HG03159 (cell line): ENCODE data around the gene TRIP6.

ENCODE experiments used
- ATAC-seq: cut with Tn5 transposase; IDR thresholded peaks from one replicate; pipeline ENCODE4 v1.9.1; 2021; ENCODE audit warnings: mild to moderate bottlenecking, moderate library complexity; ENCODE audit not compliant: unreplicated experiment

Gene TRIP6, protein sequence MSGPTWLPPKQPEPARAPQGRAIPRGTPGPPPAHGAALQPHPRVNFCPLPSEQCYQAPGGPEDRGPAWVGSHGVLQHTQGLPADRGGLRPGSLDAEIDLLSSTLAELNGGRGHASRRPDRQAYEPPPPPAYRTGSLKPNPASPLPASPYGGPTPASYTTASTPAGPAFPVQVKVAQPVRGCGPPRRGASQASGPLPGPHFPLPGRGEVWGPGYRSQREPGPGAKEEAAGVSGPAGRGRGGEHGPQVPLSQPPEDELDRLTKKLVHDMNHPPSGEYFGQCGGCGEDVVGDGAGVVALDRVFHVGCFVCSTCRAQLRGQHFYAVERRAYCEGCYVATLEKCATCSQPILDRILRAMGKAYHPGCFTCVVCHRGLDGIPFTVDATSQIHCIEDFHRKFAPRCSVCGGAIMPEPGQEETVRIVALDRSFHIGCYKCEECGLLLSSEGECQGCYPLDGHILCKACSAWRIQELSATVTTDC

DNA sequence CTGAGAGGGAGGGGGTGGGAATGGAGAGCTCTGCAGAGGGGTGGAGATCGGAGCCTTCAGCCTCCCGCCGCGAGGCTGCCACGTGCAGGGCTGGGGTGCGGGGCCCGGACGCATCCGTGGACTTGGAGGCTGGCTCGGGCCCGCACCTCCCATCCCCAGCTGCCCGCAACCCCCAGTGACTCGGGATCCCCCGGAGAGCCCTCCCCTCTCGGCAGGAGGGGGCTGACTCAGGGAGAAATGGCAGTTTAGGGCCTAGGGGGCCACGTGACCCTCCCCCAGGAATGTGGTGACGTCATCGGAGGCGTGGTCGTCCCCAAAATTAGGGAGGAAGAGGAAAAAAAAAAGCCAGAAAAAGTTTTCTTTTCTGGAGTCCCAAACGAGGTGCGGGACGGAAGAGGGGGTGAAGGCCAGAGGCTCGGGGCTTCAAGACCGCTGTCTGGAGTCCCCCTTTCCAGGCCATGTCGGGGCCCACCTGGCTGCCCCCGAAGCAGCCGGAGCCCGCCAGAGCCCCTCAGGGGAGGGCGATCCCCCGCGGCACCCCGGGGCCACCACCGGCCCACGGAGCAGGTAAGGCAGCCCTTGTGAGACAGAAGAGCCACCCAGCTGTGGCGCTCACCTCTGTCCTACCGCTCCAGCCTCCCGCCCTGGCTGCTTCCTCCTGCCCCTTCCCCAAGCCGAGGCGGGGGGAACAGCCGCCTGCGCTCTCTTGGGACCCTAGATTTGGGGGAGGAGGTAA lies at the start of gene TRIP6:
Gene TRIP6, plus strand, starts transcription at position 348 of the 736 bp plus-strand sequence. Its CDS starts 111 bp downstream, at position 459.
- peak; percentile 42 for ATAC-seq

DNA sequence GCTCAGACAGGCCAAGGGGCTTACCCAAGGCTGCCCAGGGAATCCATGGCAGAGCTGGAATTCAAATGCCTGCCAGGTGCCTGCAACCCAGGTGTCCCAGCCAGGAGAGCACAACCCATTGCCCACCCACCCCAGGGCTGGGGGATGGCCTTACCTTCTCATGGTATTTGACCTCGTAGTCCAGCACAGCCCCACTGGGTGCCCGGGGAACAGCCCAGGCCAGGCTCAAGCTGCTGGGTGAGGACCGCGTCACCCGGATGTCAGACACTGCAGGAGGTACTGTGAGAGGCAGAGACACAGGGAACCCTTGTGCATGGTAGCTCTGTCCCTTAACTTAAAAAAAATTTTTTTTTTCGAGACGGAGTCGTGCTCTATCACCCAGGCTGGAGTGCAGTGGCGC lies 48.8 kb upstream of the TRIP6 start:
- no peak for ATAC-seq

DNA sequence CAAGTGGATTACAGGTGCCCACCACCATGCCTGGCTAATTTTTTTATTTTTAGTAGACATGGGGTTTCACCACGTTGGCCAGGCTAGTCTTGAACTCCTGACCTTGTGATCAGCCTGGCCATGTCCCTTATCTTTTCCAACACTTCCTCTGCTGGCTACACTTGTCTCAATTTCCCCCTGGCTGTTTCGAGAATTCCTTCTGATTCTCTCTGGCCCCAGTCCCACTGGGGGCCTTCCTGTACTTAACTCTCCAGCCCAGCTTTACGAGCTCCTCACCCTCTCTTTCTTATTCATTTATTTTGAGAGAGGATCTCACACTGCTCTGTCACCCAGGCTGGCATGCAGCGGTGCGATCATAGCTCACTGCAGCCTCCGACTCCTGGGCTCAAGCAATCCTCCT lies 48.4 kb upstream of the TRIP6 start:
- no peak for ATAC-seq

DNA sequence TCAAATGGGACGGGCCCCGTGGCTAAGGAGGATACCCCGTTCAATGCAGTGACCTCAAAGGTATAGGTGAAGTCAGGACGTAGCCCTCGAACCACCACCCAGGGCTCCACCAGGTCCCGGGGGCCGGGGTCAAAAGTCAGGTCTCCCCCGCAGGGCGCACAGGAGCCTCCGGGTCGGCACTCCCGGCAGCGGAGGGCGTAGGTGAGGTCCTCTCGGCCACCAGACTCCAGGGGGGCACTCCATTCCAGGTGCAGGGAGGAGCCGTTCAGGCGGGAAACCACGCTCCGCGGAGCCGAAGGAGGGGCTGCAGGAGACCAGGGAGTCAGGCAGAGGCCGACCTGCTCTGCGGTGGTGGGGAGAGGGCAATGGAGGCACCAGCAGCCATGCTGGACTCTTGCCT lies 47.6 kb upstream of the TRIP6 start:
- ATAC-seq = no peak

DNA sequence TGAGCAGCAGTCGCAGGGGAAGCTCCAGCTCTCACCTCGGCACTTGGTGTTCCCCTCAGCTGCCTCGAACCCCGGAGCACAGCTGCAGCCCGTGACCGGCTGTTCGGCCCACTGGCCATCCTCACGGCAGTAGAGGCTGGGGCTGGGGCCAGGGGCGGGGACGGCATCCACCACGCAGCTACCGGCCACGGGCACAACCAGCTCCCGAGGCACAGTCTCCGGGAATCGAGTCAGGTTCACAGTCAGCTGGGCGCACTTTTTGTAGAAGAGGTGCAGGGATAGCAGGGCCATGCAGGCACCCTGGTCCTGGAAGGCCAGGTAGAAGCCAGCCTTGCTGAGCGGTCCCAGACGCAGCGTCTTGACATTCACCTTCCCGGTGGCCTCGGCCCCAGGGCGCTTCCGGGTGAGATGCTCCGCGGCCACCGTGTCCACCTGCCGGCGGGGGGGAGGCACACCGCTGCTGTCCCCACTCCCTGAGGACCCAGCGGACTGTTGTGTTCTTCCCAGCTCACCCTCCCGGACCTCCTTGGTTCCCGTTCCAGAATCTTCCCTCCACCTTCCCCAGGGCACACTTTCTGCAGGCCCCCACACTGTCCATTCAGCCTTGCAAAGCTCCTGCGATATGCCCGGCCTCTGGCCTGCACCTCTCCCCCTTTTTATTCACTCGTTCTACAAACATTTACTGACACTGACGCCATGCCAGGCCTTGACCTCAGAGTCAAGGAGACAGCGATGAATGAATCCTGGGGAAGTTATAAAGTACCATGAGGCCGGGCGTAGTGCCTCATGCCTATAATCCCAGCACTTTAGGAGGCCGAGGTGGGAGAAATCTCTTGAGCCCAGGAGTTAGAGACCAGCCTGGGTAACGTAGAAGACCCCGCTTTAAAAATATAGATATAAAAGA lies 44.7 kb upstream of the TRIP6 start:
- no peak for ATAC-seq

DNA sequence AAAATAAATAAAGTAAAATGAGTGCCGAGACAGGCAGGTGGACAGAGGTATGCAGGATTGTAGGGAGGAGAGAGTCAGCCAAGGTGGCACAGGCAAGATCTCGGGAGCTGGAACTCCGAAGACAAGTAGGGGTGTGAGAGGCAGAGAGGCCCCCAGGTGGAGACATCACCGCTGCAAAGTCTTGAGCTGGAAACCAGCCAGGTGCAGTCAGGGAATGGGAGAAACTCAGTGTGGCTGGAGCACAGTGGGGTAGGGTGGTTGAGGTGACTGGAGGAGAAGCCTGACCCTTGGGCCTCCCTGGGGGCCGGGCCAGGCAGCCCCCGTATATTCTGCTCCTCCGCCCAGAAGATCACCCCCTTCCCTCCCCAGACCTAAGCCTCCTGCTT lies 44.1 kb upstream of the TRIP6 start:
- ATAC-seq = no peak

DNA sequence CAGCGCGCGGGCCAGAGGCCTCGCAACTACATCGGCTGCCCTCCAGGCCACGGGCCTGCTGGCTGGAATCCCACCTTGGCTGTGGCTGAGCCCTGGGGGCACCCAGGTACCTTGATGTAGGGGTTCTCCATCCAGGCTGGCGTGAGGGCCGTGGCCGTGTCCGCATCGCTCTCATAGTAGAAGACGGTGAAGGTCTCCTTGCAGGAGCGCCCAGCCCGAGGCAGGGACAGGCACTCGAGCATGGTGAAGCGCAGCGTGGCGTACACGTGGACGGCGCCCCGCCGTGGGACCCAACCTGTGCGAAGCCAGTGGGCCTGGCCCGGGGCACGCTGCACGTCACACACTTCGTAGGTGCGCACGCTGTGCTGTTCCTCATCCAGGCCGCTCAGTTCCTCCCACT lies 43.7 kb upstream of the TRIP6 start:
- ATAC-seq = no peak

DNA sequence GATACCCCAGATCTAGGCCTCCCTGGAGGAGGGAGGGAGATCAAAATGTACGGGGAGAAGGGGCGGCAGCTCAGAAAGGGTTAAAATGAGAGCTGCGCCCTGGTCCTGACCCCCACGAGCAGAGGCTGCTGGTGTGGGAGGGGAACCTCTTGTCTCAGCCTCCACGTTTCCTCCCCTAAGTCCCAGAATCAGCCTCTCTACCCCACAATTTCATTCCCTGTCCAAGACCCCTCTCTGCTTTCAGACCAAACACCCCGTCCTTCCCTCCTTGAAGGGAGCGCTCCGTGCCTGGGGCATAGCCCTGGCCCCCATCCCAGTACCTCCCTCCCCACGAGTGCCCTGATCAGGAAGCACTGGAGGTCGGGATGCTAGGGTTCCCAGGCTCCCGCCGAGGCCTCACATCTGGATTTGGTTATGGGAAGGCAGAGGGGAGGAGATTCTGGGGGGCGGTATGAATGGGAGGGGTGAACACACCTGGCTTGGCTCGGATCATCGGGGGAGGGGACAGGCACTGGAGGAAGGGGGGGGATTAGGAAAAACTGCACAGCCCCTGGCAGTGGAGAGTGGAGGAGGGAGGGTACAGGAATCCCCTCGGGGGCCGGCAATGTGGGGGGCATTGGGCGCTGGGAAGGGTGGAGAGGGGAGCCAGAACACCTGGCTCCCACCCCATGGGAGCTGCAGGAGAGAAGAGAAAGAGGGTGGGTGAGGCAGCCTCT lies 42.5 kb upstream of the TRIP6 start:
- no peak for ATAC-seq

DNA sequence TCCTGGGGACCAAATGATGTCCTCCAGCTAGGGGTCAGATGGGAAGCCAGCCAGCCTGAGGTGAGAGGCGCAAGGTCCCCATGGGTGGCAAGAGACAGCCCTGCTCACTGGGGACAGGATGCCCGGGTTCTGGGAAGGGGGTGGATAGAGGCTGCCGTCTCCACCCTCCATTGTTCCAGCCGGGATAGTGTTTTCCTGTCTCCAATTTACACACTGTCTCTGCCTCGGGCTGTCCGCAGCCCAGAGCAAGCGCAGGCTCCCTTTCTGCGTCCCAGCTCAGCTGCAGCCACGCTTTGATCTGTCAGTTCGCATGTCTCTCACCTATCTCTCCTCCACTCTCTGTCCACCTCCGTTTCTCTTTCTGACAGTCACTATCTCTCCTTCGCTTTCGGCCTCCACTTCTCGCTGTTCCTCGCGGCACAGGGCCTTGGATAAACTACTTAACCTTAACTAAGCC lies 41.9 kb upstream of the TRIP6 start:
- ATAC-seq = no peak

DNA sequence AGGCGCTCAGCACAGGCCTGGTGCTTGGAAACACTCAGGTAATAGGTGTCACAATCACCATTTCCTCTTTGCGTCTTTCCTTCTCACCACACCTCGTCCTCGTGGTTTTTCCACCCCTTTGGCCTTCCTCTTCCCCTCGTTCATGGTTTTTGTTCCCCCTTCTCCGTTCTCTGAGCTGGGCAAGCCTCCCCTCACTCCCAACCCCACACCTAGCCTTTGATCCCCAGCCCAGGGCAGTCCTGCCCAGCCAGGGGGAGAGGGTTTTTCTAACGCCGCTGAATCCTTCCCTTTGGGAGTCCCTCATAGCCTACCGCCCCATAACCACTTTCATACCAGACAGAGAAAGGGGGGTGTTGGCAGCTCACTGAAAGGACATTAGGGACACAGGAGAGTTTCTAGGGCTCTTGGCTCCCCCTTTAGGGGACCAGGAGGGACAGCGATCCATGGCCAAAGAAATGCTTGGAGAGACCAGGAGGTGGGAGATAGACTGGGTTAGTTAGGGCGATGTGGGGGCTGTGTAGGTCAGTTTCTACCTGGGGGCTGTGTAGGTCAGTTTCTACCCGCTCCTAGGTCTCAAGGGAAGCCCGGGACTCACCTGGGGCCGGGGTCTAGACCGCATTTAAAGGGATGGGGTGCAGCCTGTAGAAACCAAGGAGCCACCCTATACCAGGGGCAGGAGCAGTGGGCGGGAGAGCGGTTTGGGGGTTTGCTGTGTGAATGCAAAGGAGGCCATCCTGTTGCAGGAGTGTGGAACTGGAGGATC lies 41.3 kb upstream of the TRIP6 start:
- ATAC-seq = no peak

DNA sequence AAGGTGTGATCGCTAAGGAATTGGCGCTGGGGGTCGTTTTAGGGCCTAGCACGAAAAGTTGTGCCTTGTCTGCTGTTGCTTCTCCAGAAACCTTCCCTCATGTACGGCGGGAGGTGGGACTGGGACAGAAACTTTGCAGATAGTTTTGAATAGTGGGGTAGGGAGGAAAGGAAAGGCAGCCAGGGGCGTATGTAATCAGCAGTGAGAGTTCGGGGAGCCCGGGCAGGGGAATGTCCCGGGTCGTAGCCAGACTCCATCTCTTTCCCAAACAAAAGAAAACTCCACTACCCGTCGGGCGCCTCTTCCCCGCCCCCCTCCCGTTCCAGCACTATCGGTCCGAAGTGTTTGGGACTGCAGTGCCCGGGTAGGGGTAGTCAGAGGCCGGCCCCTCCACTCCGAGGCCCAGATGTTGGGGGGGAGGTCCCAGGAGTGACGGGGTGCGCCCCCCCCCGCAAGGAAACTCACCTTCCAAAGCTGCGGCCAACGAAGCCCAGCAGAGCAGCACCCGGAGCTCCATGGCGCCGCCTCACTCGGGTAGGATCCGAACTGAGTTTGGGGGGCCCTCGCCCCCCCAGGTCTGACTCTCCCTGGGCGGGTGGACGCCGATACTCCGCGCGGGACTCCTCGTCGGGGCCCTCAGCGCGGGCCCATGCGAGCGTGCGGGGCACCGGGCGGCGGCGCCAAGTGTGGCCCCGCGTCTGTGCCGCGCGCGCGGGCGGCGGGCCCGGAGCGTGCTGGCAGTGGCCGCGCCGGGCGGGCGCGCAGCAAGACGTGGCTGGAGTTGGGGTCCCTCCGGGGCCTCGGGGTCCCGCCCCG lies 40.5 kb upstream of the TRIP6 start:
- ATAC-seq = no peak

DNA sequence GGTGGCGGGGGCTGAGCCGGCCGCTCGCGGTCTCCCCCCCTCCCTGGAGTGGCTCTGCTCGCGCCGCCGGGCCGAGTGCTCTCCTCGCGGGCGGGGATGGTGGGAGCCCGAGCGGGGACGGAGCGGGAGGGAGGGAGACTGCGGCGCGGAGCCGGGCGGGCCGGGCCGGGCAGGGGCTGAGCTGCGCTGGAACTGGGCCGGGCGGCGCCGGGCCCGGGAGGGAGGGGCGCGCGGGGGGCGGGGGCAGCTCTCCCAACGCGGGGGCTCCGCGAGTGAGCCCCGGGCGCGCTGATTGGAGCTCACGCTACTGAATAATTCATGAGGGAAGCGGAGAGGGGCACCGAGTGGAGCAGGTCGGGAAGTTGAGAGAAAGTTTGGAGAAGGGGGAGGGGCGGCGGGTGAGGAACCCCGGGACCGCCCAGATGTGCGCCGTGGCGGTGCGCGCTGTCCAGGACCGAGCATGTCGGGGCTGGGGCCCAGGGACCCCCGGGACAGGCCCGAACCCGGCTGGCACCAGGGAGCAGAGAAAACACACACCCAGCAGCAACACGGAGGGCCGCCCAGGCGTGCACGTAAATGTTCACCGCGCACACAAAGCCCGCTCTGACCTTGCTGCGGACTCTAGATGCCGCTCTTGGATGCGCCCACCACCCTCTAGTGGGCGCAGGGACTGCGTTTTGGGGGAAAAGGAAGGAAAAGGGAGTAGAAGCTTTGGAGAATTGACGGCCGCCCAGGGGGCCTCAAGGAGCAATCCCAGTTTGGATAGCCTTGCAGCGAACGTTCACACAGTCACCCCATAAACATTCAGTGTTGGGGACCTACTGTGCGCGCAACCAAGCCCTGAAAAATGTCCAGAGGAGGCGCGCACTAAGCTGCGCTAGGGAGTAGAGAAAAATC lies 39.6 kb upstream of the TRIP6 start, which contains the start of gene EPHB4:
Gene EPHB4, minus strand, starts transcription at position 194 of the 897 bp plus-strand sequence. CDS start 493 bp downstream, outside the sequence.
- ATAC-seq = no peak

DNA sequence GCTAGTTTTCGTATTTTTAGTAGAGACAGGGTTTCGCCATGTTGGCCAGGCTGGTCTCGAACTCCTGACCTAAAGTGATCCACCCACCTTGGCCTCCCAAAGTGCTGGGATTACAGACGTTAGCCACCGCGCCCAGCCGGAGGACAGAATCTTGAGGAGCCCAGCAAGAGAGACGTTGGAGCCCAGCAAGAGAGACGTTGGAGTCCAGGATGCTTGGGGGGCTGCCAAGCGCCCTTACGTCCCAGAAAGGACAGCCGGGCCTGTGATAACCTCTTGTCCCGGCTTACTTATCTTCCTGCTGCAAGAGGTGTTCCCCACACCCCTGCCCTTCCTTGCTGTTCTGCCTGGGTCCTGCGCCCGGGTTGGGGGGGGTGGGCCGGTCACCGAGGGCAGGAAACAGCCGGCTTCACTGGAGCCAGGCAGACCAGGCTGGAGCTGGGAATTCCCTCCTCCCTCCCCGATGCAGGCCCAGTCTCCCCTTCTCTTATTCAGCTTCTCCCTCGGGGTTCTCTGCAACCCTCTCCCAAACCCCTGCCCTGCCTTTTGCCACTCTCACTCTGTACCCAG lies 38.0 kb upstream of the TRIP6 start:
- ATAC-seq = no peak

DNA sequence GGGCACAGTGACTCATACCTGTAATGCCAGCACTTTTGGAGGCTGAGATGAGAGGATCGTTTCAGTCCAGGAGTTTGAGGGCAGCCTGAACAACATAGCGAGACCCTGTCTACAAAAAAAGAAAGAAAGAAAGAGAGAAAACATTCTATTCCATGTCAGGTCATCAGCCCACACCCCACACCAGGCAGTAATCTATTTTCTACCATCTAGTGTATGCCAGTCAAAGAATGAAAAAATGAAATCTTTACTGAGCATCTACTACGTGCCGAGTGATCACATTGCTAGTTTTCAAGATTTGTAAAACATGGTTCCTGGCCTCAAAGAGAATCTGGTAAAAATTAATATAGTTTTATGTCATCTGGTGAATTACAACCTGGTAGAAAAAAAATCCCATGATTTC lies 36.8 kb upstream of the TRIP6 start:
- ATAC-seq = no peak

DNA sequence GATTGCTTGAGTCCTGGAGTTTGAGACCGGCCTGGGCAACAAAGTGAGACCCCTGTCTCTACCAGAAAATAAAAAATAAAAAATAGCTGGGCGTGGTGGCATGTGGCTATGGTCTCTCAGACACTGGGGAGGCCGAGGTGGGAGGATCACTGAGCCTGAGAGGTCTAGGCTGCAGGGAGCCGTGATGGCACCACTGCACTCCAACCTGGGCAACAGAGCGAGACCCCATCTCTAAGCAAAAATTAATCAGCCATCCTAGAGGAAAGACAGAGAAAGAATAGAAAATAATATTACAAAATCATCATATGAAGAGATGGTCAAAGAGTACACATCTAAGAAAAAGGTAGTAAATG lies 34.9 kb upstream of the TRIP6 start:
- ATAC-seq = no peak

DNA sequence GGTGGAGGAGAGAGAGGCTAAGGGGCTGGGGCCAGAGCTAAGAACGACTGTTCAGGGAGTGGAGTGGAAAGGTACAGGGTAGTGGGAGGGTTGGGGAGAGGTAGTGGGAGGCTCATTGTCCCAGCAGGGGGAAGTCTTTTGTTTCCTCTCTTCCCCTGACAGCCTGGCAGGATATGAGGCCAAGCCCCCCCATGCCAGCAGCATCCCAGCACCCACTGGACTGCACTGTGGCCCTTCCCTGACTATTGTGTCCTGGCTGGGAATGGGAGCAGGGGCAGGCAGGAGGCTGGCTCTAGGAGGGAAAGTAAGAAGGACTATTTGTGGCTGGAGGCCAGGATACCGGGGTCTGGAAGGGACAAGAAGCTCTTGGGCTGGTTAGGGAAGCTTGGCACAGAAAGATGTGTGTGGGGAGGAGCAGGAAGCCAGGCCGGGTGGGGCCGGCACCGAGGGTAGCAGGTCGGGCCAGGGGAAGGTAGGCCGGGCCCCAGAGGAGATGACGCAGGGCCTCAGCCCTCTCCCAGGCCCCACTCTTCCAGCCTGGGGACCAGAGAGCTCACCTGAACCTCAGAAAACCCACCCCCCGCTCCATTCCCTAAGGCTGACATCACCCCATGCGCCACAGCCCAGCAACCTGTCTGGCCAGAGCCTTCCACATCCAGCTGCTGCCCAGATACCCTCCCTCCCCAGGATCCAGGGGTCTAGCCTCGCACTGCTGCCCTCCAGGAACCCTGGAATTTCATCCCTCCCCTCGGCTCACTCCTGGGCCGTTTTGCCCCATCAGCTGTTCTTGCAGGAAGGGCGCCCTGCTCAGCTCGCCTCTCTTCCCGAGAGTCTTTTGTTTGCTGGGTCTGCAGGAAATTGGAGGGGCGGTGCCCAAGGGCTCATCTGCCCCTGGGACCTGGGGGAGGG lies 31.0 kb upstream of the TRIP6 start:
- ATAC-seq = no peak

DNA sequence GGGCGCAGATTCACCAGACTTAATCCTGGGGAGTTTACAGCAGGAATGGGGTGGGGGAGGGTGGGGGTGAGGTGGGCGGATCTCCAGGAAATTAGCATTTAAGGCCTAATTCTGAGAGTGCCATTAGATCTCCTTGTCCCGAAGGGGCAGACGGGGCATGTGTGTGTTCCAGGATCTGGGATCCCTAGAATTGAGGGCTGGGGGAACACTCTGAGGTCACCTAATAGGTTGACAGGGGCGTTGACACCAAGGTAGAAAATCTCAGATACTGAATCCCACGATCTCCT lies 30.4 kb upstream of the TRIP6 start:
- no peak for ATAC-seq
